Right ventricle myocardium inferior (tissue), 1 donor: Measurements from ENCODE around the gene METRNL. TPM values are rescaled to one million over a fixed set of nuclear protein-coding genes. Genes with fewer than 3 reads are reported as not detected.
"Not testable (repeated sequence)": the region's sequence is repeated elsewhere in the genome, so short reads cannot be mapped to it uniquely, and the experiment has no call there.

Experiments used
- ATAC-seq: fragments of 200-7000 bp; cut with Tn5 transposase; one replicate; pipeline ENCODE4 v1.9.1; 2020; ENCODE audit warnings: mild to moderate bottlenecking, moderate library complexity
- DNase-seq: peaks from one replicate; pipeline ENCODE4 v3.0.0; 2021; ENCODE audit errors: missing footprints
- intact Hi-C: fragments of 100-400 bp; cut with DNase I; formaldehyde crosslinking; loops from one replicate; pipeline ENCODE4 v1.11.0; 2022
- total RNA-seq: library from RNA; stranded (reverse); fragmentation: NEBNext Ultra II Directional; extraction: Animal tissue kit (Norgen Biotek cat#: 25700); gene quantifications from one replicate; pipeline ENCODE4 v1.2.1, GENCODE V29; 2021
- donor health status: DM: no; HTN: yes; CAD: no; lungs with severe emphysema.

The METRNL gene
- total RNA-seq, 1 donor from 2014 or later = 70.1 TPM

DNA sequence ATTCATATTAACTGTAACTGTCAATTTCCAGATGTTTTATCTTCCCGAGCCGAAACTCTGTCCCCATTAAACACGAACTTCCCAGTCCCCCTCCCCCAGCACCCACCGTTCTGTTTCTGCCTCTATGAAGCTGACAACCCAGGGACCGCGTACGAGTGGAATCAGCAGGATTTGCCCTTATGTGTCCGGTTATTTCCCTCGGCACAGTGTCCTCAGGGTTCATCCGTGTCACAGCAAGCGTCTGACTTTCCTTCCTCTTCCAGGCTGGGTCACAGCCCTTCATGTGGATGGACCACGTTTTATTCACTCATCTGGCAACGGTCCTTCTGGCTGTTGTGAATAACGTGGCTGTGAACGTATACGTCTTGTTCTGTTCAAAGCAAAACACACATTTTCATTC is 31.3 kb downstream of the METRNL start:
- DNase-seq (no peak), ATAC-seq (no peak)
- intact Hi-C loops = no loop called here

DNA sequence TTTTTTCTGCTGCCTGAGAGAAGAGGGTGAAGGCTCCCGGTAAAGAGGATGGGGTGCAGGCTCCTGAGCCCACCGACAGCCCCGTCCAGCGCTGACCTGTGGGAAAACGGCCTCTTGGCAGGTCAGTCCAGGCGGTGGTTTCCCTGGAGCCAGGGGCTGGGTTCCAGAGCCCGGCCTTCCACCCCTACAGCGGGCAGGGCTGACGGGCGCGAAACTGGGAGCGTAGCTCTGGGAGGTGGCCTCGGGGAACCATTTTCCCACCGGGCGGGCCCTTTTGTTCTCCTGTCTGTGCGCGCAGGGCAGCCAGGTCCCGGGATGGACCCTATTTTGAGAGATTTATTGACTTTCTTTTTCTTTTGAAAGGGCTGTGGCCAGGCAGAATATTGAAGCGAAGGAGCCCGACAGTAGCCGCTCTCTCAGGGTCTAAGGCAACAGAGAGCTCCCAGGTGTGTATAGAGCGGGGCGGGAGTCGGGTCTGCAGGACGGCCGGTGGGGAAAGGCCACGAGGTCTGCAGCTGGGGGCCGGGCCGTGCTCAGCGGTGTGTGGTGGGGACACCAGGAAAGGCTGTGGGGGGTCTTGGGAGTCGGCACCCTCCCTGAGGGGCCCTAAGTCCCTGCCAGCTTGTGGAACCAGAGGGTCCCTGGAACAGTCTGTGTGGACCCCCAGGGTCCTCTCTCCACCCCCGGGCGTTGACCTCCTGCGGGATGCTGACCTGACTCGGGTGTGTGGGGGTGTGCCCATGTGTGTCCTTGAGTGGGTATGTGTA is 32.3 kb downstream of the METRNL start:
- intact Hi-C loops = no loop called here
- DNase-seq (no peak), ATAC-seq (no peak)

DNA sequence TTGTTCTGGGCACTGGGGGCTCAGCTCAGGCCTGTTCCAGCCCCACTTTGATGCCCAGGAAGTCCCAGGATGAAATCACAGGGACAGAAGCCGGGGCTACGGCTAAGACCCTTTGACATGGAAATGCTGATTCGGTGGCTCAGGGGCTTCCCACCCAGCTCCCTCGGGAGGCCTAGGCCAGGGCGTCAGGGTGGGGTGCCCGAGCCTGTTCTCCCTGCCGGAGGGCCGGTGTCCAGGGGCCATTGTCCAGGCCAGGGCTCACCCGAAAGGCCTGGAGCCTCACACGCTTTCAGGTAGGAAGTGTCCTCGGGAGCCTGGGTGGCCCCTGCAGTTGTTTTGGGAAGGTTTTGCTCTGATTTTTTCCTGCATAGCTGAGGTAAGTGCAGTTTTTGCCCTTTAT is 34.0 kb downstream of the METRNL start:
- ATAC-seq (no peak), DNase-seq (peak; percentile 40)
- intact Hi-C loops = no loop called here

DNA sequence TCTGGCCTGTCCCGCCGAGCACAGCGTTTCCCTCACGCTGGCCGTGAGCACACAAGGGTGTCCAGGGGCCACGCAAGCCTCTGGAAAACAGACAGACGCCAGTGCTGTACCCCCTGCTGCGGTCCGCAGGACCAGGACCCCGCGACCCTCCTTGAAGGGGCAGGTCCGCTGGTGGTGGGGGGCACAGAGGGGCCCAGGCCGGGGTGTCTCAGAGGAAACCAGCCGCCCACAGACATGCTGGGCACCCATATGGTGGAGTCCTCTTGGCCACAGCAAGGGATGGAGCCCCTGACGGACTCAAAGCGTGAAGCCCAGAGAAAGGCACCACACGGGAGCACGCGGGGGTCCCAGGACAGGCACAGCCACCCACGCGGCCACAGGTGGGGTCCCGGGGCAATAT is 34.4 kb downstream of the METRNL start:
- no peak for ATAC-seq
- peak; percentile 27 for DNase-seq
- intact Hi-C loops = no loop called here

DNA sequence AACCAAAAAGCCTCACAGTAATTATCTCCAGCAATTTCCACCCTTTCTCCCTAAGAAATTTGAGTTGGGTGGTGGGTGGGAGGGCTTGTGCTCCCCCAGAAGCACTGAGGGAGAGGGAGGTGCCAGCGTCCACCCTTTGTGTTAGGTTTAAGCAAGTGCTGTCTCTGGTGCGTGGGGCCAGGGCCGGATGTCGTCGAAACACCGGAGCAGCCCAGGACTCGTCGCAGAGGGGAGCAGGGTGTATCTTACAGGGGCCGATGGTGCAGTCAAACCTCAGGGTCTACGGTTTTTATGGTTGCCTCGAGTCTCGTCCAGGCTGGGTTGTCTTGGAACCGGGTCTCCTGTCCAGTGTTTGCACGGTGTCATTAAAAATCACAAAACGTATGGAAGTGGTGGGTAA is 35.3 kb downstream of the METRNL start:
- intact Hi-C loops = no loop called here
- DNase-seq = peak; percentile 32
- no peak for ATAC-seq

DNA sequence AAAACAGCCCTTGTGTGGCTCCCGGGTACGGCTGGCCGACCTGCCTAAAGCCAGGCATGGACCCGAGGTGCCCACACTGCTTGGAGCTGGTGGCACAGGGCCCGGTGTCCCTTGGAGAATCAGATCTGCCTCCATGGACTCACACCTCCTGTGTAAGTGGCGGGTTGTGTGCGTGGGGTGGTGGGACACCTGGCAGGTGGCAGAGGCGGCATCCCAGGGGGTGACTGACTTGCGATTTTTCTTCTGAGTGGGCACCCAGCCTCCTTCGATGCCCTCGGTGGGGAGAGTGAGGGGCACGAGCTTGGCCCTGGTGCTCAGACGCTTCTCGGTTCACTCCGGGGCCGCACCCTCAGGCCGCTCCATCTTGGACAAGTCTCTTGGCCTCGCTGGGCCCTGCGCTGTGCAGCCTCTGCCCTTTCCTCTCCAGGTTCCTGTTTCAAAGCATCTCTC is 35.8 kb downstream of the METRNL start:
- ATAC-seq = no peak
- intact Hi-C loops = no loop called here
- DNase-seq = peak; percentile 37

DNA sequence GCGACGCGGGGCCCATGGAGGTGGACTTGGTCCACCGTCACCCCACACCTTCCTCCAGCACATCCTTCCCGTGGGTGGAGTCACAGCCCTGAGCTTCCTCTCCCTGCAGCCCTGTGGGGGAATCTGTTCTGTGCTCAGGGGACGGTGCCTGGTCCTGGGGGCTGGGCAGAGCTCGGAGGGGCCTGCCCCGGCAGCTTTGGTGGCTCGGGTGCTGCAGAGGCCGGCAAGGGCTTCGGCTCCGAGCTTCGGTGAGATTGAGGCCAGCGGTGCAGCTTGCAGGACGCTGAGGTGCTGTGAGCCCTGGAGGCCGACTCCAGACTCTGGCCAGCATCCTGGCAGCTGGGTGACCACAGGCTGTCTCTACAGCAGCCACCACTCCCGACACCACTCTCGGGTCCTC is 36.4 kb downstream of the METRNL start:
- DNase-seq (peak; percentile 25), ATAC-seq (no peak)
- intact Hi-C loops = no loop called here

DNA sequence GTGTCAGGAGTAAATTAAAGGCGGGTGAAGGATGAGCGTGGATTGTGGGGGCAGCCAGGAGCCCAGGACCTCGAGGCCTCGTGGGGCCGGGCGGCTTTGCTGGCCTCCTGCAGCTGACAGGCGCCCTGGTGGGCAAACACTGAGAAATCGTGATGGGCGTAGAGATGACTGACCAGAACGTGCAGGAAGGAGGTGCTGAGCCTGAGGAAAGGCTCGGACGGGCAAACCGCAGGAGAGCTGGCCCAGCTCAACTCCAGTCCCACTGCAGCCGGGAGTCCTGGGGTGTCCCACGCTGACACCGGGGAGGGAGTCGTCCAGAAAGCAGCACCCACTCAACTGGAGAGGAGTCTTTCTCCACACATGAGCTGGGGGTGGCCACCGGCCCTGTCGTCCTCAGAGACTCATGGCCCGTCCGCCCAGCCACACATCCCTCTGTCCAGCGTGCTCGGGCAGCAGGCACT is 36.9 kb downstream of the METRNL start:
- intact Hi-C loops = no loop called here
- ATAC-seq (no peak), DNase-seq (peak; percentile 37)

DNA sequence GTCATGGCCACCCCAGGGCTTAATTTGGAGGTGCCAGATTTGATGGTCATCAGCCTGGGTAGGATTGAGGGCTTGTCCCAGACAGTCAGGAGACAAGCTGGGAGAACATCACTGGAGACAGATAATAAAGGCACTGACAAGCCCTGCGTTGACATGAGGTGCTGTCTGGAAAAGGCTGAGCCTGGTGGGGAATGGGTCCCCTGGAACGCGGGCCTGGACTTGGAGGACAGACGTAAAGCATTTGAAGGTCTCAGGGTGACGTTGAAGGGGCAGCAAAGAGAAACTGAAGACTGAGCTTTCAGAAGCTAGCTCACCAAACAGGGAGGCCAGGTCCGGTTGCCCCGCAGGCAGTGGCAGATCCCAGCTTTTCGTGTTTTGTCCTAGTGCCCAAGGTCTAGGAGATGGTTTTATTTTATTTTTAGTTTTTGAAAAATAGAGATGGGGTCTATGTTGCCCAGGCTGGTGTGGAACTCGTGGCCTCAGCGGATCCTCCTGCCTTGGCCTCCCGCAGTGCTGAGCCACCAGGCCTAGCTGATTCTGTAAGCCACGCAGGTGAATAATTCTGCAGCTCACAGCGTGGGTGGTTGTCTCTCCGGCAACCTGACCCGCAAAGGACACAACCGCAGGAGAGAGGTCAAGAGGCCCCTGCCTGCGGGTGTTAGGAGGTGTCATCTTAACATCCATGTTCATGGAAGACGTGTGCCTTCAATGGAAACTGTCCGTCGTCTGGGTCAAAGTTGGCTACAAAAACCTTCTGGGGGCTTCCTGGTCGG is 37.6 kb downstream of the METRNL start:
- no peak for ATAC-seq
- peak; percentile 22 for DNase-seq

DNA sequence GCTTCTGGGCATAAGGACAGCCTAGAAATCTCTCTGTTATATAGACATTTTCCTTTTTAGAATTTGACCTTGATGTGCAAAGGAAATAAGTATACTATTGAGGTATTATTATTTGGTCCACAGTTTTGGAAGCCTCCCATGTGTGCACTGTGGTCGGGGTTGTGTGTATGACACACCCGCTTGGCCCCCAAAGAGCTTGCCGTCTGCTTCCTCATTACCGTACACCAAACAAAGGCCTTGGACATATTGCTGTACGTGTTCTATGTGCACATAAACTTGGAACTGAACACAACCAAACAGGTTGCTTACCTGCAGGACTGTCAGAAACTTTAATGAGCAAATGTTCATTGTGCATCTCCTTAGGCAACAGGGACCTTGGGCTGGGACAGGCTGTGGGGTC is 38.2 kb downstream of the METRNL start:
- DNase-seq (peak; percentile 15), ATAC-seq (no peak)
- intact Hi-C loops = no loop called here

More for the DNA sequence above, 37.6 kb downstream of the METRNL start:
- intact Hi-C loops = no loop called here

DNA sequence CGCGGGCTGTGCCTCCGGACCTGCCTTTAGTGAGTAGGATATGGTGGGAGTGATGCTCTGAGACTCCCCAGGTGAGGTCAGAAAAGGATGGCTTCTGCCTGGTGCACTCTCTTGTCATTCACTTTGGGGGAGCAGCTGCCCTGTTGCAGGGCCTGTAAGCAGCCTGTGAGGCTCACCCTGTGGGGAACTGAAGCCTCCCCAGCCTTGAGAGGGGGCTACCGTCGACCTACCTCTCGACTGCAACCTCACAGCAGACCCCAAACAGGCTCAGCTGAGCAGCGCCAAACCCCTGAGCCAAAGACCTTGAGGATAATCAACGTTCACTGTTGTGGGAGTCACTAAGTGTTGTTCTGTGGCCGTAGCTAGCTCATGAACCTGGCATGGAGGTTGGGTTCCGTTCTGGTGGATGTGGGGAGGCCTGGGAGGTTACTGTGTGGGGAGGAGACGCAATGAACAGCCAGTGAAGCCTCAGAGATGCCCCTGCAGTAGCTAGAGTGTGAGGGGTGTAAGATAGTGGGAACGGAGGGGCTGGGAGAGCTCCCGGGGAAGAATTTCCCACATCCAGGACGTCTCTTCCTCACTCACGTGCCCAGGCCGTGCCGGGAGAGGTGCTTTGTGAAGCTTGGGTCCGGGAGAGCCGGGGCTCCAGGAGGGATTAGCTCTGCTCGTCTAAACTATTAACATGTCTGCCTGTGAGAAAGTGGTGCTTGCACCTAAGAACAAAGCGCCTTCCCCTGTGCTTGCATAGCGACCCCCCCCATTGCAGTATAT is 38.8 kb downstream of the METRNL start:
- intact Hi-C loops = no loop called here
- ATAC-seq = no peak
- peak; percentile 17 for DNase-seq

DNA sequence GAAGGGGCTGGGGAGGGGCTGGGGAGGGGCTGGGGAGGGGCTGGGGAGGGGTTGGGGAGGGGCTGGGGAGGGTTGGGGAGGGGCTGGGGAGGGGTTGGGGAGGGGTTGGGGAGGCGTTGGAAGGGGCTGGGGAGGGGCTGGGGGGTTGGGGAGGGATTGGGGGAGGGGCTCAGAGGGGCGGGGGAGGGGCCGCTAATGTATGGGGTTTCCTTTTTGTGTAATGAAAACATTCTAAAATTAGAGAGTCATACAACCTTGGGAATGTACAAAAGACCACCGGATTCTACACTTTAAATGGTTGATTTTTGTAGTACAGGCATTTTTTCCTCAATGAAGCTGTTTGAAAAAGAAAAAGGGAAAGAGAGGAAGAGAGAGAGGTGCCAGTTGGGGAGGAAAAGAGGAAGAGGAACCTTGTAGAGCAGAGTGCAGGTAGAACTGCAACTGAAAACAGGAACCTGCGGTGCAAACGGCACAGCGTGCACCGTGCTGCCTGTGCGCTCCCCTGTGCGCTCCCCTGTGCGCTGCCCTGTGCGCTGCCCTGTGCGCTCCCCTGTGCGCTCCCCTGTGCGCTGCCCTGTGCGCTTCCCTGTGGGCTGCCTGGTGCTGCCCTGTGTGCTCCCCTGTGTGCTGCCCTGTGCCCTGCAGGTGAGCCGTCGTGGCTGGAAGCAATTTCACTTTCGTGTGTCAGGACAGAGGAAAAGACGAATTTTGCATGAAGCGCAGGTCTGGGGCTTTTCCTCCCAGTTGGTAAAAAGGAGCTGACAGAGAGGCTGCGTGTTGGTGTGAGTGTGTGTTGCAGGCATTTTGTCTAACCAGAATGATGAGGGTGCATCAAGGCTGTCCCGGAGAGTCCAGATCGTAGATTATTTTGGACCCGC is 40.8 kb downstream of the METRNL start:
- ATAC-seq (peak; percentile 23), DNase-seq (peak; percentile 79)
- intact Hi-C loops = no loop called here

DNA sequence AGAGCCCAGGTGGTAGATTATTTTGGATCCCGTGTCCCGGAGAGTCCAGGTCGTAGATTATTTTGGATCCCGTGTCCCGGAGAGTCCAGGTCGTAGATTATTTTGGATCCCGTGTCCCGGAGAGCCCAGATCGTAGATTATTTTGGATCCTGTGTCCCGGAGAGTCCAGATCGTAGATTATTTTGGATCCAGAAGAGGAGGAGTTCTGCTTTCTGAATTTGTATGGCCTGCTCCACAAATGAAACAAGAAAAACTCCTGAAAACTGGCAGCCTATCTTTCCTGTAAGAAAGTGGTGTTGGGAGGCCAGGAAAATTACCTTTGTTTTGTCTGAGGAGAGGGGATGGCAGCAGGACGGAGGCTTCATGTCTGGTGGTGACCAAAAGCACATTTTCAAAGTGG is 42.1 kb downstream of the METRNL start:
- DNase-seq, intact Hi-C loops, ATAC-seq: not testable (repeated sequence)

DNA sequence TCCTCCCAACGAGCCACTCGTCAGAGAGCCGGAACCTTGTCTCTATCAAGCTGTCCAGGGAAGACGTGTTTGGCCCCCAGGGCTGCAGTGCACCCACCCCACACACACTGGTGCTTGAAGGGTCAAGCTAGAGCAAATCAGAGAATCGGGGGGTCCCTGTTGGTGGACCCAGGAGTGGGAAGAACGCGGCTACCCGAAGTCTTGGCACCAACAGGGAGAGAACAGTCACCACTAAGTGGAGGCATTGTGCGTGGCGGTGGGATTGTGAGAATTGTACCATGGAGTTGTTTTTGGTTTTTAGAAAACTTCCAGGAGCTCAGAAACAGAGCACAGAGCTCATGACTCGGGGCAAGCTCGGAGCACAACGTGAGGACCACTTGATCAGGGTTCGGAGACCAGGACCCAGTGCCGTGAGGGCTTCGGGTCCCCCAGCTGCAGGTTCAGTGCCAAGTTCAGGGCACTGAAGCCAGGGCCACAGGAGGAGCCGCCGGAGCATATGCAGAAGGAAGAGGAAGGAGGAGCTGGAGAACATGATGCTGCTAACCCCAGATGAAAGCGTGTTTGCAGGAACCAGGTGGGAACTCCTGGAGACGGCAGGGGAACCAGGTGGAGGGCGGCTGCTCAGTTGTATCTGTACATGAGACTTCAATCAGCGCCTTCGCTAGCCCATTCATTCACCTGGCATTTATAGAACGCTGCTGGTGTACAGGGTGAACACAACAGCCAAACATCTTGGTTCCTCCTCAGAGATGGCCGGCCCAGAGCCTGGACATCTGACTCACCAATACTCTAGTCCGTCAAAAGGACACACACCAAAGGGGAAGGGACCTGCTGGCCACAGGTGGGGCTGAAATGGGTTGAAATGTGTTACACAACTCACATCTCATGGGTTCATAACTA is 42.8 kb downstream of the METRNL start:
- DNase-seq (no peak), ATAC-seq (no peak)
- intact Hi-C loops = no loop called here

DNA sequence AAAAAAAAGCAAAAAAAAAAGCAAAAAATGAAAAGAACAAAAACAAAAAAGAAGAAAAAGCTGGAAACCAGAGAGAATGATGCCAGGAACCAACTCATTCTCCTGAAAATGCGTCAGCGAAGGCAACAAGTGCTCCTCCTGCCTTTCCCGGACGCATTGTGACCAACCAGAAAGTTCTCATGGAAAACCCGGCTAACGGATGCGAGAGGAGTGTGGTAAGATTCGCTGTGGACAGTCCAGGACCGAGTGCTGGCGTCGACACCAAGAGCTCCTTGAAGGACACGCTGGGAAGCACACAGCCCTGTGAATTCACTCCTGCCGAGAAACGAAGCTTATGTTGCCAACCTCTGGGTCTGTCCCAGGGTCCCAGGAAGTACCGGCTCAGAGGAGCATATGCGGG is 43.4 kb downstream of the METRNL start:
- no peak for ATAC-seq
- peak; percentile 48 for DNase-seq
- intact Hi-C loops = no loop called here

DNA sequence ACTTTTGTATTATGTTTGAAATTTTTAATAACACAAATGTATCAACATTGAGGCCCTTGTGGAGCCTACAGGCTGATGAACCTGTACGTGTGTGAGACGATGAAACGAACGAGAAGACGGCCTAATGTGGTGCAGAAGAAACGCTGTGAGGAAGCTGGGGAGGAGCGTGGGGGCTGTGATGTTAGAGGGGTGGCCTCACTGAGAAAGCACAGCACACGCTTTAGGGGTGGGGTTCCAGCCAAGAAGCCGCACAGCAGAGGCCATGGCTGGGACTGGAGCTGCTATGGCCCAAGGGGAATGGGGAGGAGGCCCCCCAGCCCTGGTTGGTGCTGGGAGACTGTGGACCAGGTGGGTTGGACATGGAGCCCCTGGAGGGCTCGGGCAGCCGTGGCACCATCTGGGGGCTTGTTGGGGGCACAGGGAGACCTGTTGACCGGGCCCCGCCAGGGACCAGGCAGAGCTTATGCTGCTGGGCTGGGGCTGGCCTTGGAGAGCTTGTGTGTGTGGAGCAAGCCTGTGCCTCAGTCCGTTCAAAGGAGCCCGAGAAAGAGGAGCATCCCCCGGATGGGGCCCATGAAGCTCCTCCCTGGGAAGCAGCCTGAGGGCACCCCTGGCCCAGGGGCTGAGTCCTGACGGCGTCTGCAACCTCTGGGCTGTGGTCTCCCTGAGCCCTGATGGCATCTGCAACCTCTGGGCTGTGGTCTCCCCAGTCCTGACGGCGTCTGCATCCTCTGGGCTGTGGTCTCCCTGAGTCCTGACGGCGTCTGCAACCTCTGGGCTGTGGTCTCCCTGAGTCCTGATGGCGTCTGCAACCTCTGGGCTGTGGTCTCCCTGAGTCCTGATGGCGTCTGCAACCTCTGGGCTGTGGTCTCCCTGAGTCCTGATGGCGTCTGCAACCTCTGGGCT is 44.7 kb downstream of the METRNL start:
- DNase-seq (no peak), ATAC-seq (no peak)
- intact Hi-C loops = no loop called here
